ENCODE data around the gene TSHR.
"Not testable (repeated sequence)": the region's sequence is repeated elsewhere in the genome, so short reads cannot be mapped to it uniquely, and the experiment has no call there.

Gene TSHR

DNA sequence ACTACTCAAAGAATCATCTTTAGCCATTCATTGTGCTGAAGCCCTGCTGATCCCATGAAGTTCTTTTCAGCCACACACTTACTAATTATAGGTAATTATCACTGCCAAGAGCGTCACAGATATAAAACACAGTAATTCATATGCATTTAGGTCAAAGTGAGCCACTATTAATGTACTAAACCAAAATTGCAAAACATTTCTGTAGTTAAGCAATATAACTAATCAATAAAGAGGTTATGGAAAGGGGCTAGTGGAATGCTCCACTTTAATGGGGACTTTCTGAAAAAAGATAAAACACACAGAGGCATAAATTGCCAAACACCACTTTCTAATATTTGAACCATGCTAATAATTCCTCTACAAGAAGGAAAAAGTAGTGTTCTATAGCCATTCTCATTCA, 7.1 kb upstream of the TSHR start:
- DNase-seq = no peak

DNA sequence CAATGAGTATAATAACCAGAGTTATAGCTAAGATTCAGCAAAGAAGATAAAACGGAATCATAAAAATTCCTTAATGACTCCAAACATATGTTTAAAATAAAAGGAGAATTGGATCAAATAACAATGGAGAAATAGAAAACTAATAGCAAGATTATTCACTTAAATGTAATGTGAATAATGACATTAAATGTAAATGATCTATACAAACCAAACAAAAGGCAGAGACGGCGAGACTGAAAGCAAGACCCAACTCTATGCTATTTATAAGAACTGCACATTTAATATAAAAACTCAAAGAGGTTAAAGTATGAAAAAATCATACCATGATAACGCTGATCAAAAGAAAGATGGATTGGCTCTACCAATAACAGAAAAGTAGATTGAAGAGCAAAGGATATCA, 3.9 kb upstream of the TSHR start:
- DNase-seq = no peak

- DNase-seq = not testable (repeated sequence)
These were observed 2.2 kb upstream of the TSHR start for GRCh38 chr14:80953211-80953610.

DNA sequence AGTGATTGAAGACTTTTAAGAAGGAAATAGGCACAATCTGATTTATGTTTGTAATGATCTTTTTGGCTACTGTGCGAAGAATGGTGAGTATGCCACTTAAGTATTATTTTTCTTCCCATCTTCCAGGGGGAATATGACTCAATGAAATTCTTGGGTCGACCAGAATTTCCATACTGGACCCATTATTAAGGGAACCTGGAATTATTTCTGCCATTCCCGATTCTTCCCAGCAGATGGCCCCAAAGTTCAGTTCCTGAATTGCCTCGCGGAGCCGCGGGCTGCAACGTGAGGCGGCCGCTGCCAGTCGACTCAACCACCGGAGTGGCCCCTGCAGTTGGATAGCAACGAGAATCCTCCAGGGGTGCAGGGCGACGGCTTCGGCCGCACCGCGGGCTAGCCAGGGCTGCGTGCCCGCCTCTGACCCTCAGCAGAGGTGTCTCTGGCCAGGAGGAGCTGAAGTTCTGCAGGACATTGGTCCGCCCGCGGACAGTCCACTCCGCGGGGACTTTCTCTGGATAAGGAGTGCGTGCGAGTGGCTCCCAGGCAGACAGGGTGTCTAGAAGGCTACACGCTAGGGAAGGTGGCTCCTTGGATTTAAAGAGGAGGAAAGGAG, 628 bp upstream of the TSHR start:
- DNase-seq = peak in 56 of 58 donors; percentile 16 to 81 (median 57)

DNA sequence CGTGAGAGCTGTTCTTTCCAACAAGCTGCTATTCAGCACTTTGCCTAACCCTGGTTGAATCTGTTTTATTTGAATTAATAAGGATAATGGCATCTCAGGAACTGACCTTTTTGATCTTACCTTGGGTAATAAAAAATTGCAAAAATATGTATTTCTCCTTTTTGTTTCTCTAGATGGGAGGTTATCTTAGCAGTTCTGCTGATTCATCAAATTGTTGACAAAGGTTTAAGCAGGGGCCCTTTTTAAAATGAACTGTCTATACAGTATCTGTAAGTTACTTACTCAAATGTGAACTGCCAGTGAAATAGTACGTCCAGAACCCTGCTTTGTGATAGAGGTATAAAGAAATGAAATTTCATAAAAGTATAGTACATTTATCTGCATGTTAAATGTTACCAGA, 681 bp downstream of the TSHR start:
- no peak for DNase-seq

- no peak for DNase-seq
These were observed 1.5 kb downstream of the TSHR start for GRCh38 chr14:80956922-80957321.

- DNase-seq = no peak
These were observed 2.2 kb downstream of the TSHR start for GRCh38 chr14:80957613-80958012.

- no peak for DNase-seq
These were observed 2.8 kb downstream of the TSHR start for GRCh38 chr14:80958226-80958625.

GRCh38 chr14:80958939-80959338, 3.5 kb downstream of the TSHR start:
- no peak for DNase-seq

DNA sequence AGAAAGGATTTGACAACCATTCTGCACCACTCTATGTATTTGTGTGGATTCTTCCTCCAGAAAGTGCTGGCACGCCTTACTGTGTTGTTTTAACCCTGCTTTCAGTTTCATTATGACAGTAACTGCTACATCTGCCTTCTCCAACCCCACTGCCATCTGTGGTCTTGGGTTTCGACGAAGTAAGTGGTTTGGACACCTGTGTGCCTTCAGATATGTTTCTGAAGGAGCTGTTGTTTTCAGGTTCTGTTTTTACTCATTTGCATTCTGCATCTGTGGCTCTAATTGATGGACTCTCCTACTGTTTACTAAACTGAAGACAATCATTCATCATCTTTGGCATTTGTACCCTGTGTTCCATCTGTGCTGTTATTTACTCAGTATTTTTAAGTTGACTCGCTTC, 4.1 kb downstream of the TSHR start:
- DNase-seq = peak in 1 of 58 donors; percentile 5

DNA sequence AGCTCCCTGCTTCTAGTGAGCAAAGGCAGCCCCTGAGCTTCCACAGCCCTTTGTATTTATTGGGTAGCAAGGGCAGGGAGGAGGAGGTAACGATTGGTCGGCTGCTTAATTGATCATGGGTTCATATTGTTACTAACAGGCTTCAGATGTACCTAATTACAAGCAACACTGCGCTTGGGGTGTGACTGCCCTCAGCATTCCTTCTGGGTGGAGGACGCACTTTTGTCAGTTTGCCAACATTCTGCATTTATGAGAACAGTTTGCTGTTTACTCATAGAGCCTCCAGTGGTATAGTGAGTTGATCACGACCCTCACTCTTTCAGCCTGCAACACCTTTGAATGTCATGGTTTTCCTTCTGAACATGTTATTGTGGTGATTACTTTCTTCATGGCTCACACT, 9.6 kb downstream of the TSHR start:
- no peak for DNase-seq

DNA sequence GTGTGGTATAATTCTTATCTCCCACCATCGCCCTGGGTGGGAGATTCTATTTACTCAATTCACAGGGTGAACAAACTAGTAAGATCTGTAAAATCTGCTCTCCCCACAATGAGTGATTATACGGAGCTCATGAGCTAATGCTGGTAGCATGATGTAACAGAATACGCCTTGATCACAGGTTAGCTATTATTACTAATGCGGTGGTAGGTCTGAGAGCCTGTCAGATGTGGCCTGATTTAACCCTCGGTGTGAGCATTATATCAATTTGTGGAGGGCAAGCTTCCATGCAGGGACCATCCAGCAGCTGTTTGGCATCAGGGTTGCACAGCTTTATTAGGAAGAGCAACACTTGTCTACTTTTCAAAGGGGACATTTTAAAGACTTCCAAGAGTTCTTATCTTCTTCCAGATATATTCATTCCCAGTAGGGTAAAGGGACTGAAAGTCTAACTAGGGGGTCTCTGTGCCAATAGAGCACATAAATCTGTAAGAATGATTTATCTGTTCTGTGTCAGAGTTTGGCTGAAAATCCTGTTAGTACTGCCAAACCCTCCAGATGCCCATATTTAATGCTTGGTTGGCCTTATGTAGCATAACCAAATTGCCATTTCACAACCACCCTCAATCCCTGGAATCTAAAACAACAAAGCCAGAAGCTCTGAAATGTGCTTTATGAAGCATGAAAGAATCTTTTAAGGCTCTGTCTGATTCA, 18.7 kb downstream of the TSHR start:
- peak in 2 of 58 donors; percentile 17 to 48 for DNase-seq

- DNase-seq = no peak
These were observed 19.3 kb downstream of the TSHR start for GRCh38 chr14:80974679-80975078.

GRCh38 chr14:80977221-80977620, 21.8 kb downstream of the TSHR start:
- no peak for DNase-seq

DNA sequence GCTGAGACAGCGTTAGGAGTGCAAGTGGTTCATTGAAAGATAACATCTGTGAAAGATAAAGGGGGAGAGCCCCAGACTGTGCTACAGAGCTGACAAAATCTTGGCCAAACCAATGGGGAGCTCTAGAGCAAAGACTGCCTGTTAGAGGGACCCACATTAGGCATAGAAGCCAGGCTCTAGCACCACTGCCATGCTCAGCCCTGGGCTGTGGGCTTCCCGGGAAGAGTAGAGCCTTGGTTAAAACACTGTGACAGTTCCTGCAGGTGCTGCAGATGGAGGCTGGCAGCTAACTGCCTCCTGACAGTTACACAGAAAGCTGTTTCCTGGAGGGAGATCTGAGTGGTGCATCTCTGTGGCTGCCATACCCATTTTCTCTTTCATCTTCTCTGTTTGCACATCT, 23.0 kb downstream of the TSHR start:
- DNase-seq = no peak

DNA sequence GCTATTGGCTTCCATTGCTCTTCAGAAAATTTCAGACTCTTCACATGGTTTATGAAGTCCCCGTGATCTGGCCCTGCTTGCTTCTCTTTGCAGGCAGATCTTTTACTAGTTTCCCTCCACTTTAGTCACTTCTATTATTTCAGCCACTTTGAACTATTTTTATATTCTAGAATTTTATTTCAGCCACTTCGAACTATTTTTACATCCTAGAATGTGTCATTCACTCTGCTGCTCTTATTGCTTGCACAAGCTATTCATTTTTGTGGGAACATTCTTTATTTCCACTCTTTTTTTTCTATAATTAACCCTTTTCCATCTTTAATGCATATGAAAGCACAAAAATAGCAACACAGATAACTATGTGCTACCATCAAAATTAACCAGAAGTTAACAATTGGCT, 24.5 kb downstream of the TSHR start:
- DNase-seq = no peak

DNA sequence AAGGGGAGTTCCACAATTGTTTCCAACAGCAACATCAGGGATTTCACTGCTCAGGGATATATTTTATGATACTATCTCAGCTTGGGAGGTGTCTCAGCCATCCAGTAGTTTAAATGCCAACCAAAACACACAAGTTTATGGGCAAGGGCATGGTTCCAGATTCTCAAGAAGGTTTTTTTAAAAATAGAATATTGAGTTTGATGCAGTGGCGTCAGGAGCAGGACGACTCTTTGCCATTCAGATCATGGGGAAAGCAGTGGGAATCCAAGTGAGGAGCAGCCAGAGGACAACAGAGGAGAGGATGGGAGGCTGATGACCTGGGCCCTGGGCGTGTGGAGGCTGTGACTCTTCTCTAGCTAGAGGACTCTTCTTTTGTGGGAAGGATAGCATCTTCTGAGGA, 25.7 kb downstream of the TSHR start:
- no peak for DNase-seq

DNA sequence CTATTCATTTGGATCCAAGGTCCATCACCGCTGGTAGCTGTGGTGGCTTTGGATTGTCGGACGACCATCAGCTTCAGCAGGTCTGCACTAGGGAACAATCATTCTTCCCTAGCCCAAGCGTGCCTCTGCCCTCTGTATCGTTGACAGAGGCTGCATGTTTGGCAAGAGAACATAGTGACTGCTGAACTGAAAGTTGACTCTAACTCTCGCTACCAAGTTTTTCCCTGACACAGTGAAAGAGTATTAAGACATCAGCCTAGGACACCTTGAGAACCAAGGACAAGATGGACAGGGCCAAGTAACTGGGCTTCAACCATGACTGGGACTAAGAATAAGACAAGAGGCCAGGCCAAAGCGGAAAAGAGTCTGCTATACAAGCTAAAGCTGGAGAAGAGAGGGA, 26.3 kb downstream of the TSHR start:
- DNase-seq = no peak

- no peak for DNase-seq
These were observed 27.3 kb downstream of the TSHR start for GRCh38 chr14:80982711-80983110.

DNA sequence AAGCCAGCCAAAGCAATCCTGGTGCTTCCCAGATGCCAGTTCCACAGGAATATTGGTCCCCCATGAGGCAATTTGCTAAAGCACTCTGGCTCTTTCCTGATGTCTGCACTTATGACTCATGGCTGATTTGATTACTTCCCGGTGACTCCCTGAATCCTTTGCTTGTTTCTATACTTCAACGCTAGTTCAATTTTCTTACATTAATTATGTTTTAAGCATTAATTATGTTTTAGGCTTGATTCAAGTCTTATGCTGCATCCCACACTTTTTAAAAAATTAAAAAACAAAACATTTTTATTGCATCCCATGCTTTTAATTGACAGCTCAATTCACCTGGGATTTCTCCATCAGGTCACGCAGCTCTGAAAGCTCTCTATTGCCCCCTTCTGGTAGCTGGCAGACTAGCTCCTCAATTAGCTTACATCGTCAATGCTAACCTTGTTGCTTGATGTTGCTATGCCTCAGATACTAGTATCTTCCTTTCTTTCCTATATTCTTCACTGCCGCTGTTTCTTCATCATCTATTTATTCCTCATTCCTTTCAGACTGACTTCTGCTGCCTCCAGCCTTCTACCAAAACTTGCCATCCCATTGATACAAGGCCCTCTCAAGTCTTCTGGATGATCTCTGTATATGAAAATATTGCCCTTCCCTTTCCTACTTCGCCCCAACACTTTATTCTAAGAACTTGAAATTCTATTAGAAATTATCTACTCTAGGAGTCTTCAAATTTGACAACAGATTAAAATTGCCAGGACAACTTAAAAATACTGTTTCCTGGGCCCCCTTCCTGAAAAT, 32.0 kb downstream of the TSHR start:
- peak in 43 of 58 donors; percentile 0 to 69 (median 23) for DNase-seq

DNA sequence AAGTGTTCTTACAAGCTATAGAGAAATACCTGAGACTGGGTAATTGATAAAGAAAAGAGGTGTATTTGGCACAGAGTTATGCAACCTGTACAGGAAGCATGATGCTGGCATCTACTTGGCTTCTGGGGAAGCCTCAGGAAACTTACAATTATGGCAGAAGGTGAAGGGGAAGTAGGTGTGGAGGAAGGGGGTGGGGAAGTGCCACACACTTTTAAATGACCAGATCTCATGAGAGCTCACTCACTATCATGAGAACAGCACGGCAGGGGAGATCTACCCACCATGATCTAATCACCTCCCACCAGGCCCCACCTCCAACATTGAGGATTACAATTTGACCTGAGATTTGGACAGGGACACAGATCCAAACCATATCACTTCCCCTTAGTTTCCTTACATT, 32.8 kb downstream of the TSHR start:
- no peak for DNase-seq

GRCh38 chr14:80988735-80989429, 33.5 kb downstream of the TSHR start:
- DNase-seq = no peak

All from anterior cingulate cortex (tissue), 58 donors.